SK-N-SH (cell line): ENCODE data around the gene UST. TPM values are rescaled to one million over a fixed set of nuclear protein-coding genes. Genes with fewer than 3 reads are reported as not detected.
"Not testable (repeated sequence)": the region's sequence is repeated elsewhere in the genome, so short reads cannot be mapped to it uniquely, and the experiment has no call there.

Source experiments
- CTCF ChIA-PET: fragments of 300-600, 350-600 bp; formaldehyde crosslinking; extraction: SDS; loops from one replicate; lab custom pipeline; 2021; lab: Yijun Ruan, JAX
- POLR2A ChIA-PET: fragments of 350-600 bp; sonication (Branson Sonifier 250); formaldehyde crosslinking; extraction: SDS; loops from one replicate; lab custom pipeline; 2020; ENCODE audit warnings: antibody characterized with exemption, inconsistent platforms; lab: Yijun Ruan, JAX
- DNase-seq: peaks from one replicate; pipeline ENCODE4 v3.0.0; 2012
- H2AFZ ChIP-seq: fragments of 200-600 bp; sonication (generic); 2 replicates; pipeline ENCODE4 v1.8.1; 2016; ENCODE audit warnings: antibody characterized with exemption, mild to moderate bottlenecking, low read depth
- H3F3A ChIP-seq: fragments of 200-600 bp; sonication (generic); replicated peaks from 2 replicates; pipeline ENCODE3; 2016; ENCODE audit warnings: antibody characterized with exemption, mild to moderate bottlenecking; ENCODE audit not compliant: insufficient read depth
- H3K27ac ChIP-seq, 2 experiments: fragments of 200-500 bp in 1 of 2; fragments of 200-600 bp in 1 of 2; sonication (Bioruptor generic) in 1 of 2; sonication (generic), shearing (Covaris generic) in 1 of 2; 2 replicates each; pipeline versions ENCODE4 v1.5.1 to v1.6.1; 2014 to 2016; ENCODE audit warnings: low read depth in 2 of 2, inconsistent platforms in 1 of 2, low read length in 1 of 2, mild to moderate bottlenecking in 1 of 2, mixed read lengths in 1 of 2
- H3K27me3 ChIP-seq: fragments of 200-600 bp; sonication (generic), shearing (Covaris generic); 2 replicates; pipeline ENCODE4 v1.6.1; 2016; ENCODE audit warnings: mixed run types; ENCODE audit not compliant: insufficient read depth
- H3K36me3 ChIP-seq, 2 experiments: fragments of 200-500 bp in 1 of 2; fragments of 200-600 bp in 1 of 2; sonication (Bioruptor generic) in 1 of 2; sonication (generic) in 1 of 2; replicated peaks in 1 of 2; 2 replicates each; pipeline versions ENCODE3 to v1.5.1; 2014 to 2016; ENCODE audit warnings: low read length in 1 of 2, mild to moderate bottlenecking in 1 of 2; ENCODE audit not compliant: insufficient read depth in 2 of 2, control insufficient read depth in 1 of 2
- H3K4me1 ChIP-seq, 2 experiments: fragments of 200-500 bp in 1 of 2; fragments of 200-600 bp in 1 of 2; sonication (Bioruptor generic) in 1 of 2; sonication (generic), shearing (Covaris generic) in 1 of 2; 2 replicates each; pipeline versions ENCODE4 v1.5.1 to v1.6.1; 2014 to 2016; ENCODE audit warnings: low read depth in 1 of 2, low read length in 1 of 2, mixed run types in 1 of 2; ENCODE audit not compliant: insufficient read depth in 2 of 2, control insufficient read depth in 1 of 2
- H3K4me2 ChIP-seq: fragments of 200-600 bp; sonication (generic), shearing (Covaris generic); 2 replicates; pipeline ENCODE4 v1.6.1; 2017; ENCODE audit warnings: mixed run types
- H3K4me3 ChIP-seq, 2 experiments: fragments of 200-500 bp in 1 of 2; fragments of 200-600 bp in 1 of 2; sonication (Bioruptor generic) in 1 of 2; sonication (generic), shearing (Covaris generic) in 1 of 2; 2 replicates each; pipeline versions ENCODE4 v1.5.1 to v1.8.1; 2014 to 2016; ENCODE audit warnings: low read depth in 2 of 2, inconsistent platforms in 1 of 2, low read length in 1 of 2, mild to moderate bottlenecking in 1 of 2, mixed read lengths in 1 of 2, moderate library complexity in 1 of 2
- H3K79me2 ChIP-seq: fragments of 200-600 bp; sonication (generic); 2 replicates; pipeline ENCODE4 v1.8.1; 2017; ENCODE audit warnings: mild to moderate bottlenecking; ENCODE audit not compliant: insufficient read depth
- H3K9ac ChIP-seq: fragments of 200-600 bp; sonication (generic); 2 replicates; pipeline ENCODE4 v1.6.1; 2017; ENCODE audit warnings: mixed run types
- H3K9me2 ChIP-seq: fragments of 200-600 bp; sonication (generic); 2 replicates; pipeline ENCODE4 v1.6.1; 2017; ENCODE audit warnings: mixed run types
- H3K9me3 ChIP-seq: fragments of 200-600 bp; sonication (generic); 2 replicates; pipeline ENCODE4 v1.6.1; 2017; ENCODE audit warnings: mixed run types, mild to moderate bottlenecking, moderate library complexity
- H4K20me1 ChIP-seq: fragments of 200-600 bp; sonication (generic); 2 replicates; pipeline ENCODE4 v1.6.1; 2017; ENCODE audit warnings: mild to moderate bottlenecking, mixed run types; ENCODE audit not compliant: insufficient read depth
- CHD2 ChIP-seq: fragments of 150-350 bp; IDR thresholded peaks from 2 replicates; pipeline ENCODE4 v1.6.1; 2018; ENCODE audit warnings: low read length; ENCODE audit not compliant: partially characterized antibody
- EP300 ChIP-seq, 2 experiments: IDR thresholded peaks; 2 replicates each; pipeline versions ENCODE4 v1.4.0 to v1.6.1; 2012; ENCODE audit warnings: borderline replicate concordance in 1 of 2, low read depth in 1 of 2, low read length in 1 of 2
- EZH2phosphoT487 ChIP-seq: fragments of 200-600 bp; sonication (generic); IDR thresholded peaks from 2 replicates; pipeline ENCODE4 v1.6.1; 2017; ENCODE audit warnings: low read depth, mixed run types, mild to moderate bottlenecking, antibody characterized with exemption, moderate library complexity, borderline replicate concordance
- FOXJ3 ChIP-seq: sonication (generic); formaldehyde crosslinking; IDR thresholded peaks from 2 replicates; pipeline ENCODE4 v1.5.1; 2020; ENCODE audit warnings: mild to moderate bottlenecking, missing genetic modification reagents
- GABPA ChIP-seq: IDR thresholded peaks from 2 replicates; pipeline ENCODE4 v1.4.0; 2012; ENCODE audit warnings: low read depth, mild to moderate bottlenecking
- JUND ChIP-seq: IDR thresholded peaks from 2 replicates; pipeline ENCODE4 v1.4.0; 2012
- MEF2A ChIP-seq: IDR thresholded peaks from 2 replicates; pipeline ENCODE4 v1.4.0; 2012; ENCODE audit warnings: low read depth, borderline replicate concordance
- MXI1 ChIP-seq: IDR thresholded peaks from 2 replicates; pipeline ENCODE4 v1.6.1; 2012; ENCODE audit warnings: mild to moderate bottlenecking, low read depth, low read length, improper control_type of control experiment
- NFIC ChIP-seq: IDR thresholded peaks from 2 replicates; pipeline ENCODE4 v1.4.0; 2012; ENCODE audit warnings: borderline replicate concordance
- RAD21 ChIP-seq: IDR thresholded peaks from 2 replicates; pipeline ENCODE4 v1.6.1; 2012; ENCODE audit warnings: mild to moderate bottlenecking, low read length
- RCOR1 ChIP-seq: fragments of 150-350 bp; IDR thresholded peaks from 2 replicates; pipeline ENCODE4 v1.6.1; 2017; ENCODE audit warnings: antibody characterized with exemption, low read length
- RFX5 ChIP-seq: IDR thresholded peaks from 2 replicates; pipeline ENCODE4 v1.6.1; 2012; ENCODE audit warnings: mild to moderate bottlenecking, improper control_type of control experiment, low read length
- RXRA ChIP-seq: IDR thresholded peaks from 2 replicates; pipeline ENCODE4 v1.4.0; 2012; ENCODE audit warnings: low read depth, mild to moderate bottlenecking, borderline replicate concordance
- TAF1 ChIP-seq: IDR thresholded peaks from 2 replicates; pipeline ENCODE4 v1.6.1; 2012; ENCODE audit warnings: low read depth, mild to moderate bottlenecking, low read length, moderate library complexity, borderline replicate concordance
- TCF12 ChIP-seq: IDR thresholded peaks from 2 replicates; pipeline ENCODE4 v1.4.0; 2012
- YY1 ChIP-seq: IDR thresholded peaks from 2 replicates; pipeline ENCODE4 v1.4.0; 2012; ENCODE audit warnings: low read depth, mild to moderate bottlenecking
- WGBS: methylation state at CpG from one replicate; pipeline ENCODE4 v1.1.6; 2017; ENCODE audit warnings: low lambda C conversion rate; 5-methylcytosine and 5-hydroxymethylcytosine counted together
- polyA plus RNA-seq, 3 experiments: library from polyadenylated mRNA; depleted of rRNA; stranded (reverse); fragments of >200 nt; gene quantifications; 2 replicates each; pipeline ENCODE4 v1.2.3, GENCODE V29; 2012
- TF ChIP-seq, protein P1 (sequence below): IDR thresholded peaks from 2 replicates; pipeline ENCODE4 v1.4.0; 2012; ENCODE audit warnings: low read depth, borderline replicate concordance
- TF ChIP-seq, protein P2 (sequence below): IDR thresholded peaks from 2 replicates; pipeline ENCODE4 v1.4.0; 2012; ENCODE audit warnings: low read depth, borderline replicate concordance
- TF ChIP-seq, protein P3 (sequence below): IDR thresholded peaks from 2 replicates; pipeline ENCODE4; 2012
- TF ChIP-seq, protein P4 (sequence below): fragments of 150-350 bp; IDR thresholded peaks from 2 replicates; pipeline ENCODE4 v1.6.1; 2017; ENCODE audit warnings: antibody characterized with exemption, low read length, low read depth, borderline replicate concordance
- TF ChIP-seq, protein P5 (sequence below): IDR thresholded peaks from 2 replicates; pipeline ENCODE4 v1.4.0; 2012; ENCODE audit warnings: low read depth

Gene UST
- polyA plus RNA-seq, 1 of the 3 experiments (the other 2 are of a cell fraction), result 1.7 TPM

DNA sequence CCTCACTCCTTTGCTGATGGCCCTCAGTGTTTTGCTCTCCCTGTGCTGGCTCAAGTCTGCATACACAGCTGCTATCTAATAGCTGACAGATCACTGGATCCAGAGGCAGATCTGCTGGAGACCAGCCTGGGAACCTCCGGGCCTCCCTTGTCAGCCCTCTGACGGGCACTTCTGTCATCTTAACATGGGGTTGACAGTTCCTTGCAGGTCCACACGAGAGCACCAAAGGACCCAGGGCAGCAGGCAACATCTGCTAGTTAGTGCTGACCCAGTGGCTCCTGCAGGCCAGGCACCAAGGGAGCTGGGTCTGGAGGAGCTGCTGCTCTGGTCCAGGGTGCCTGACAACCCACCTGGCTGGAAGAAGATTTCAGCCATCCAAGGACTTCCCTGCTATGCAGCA is 208.1 kb downstream of the UST start:
- Histone ChIP-seq H3K79me2 (no peaks in the 10 kb centered on the region), H3K4me2 (no peak overlapping the region), H3K9ac (no peak overlapping the region), H3F3A (no peaks in the 10 kb centered on the region), H3K27ac (no peak overlapping the region), H3K27me3 (no peaks in the 10 kb centered on the region), H3K4me1 (no peaks in the 10 kb centered on the region), H3K4me3 (no peak overlapping the region), H4K20me1 (no peaks in the 10 kb centered on the region), H3K9me2 (no peaks in the 10 kb centered on the region), H3K9me3 (no peaks in the 10 kb centered on the region), H3K36me3 (no peaks in the 10 kb centered on the region), H2AFZ (no peak overlapping the region)
- ChIA-PET CTCF (interaction anchor here (1.4 kb wide), 1 partner anchor 395 kb away, joined by 4 read pairs; no protein-coding TSS in a partner anchor), POLR2A (no interaction called here)
- no peak for DNase-seq
- TF ChIP-seq RCOR1 (no peak), YY1 (no peak), FOXJ3 (CRISPR knock-in tag) (no peak), MXI1 (no peak), TCF12 (no peak)
- WGBS, result 48% methylated on average over 2 of the region's 3 CpGs

DNA sequence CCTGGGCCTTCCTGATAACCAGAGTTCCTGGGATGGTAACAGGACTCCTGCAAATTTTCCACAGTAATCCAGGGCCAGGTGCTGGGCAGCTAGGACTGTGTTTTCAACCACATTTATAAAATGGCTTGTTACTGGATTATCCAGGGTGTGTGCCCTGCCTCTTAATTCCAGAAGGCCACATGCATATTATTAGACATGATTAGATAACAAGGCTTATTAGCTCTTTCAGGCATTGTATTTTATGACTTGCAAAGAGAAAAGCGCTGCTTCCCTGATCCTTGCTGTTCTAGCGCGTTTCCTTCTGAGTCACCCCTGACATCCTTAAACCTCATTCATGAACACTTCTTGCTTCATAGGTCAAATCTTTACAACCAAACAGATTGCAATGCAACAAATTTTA is 208.6 kb downstream of the UST start:
- H3K36me3 ChIP-seq, result no peaks in the 10 kb centered on the region
- H3K79me2 ChIP-seq, result no peaks in the 10 kb centered on the region
- CTCF ChIA-PET, result interaction anchor here (1.4 kb wide), 1 partner anchor 396 kb away, joined by 4 read pairs; no protein-coding TSS in a partner anchor
- H3K4me3 ChIP-seq, result no peak overlapping the region
- no peaks in the 10 kb centered on the region for H3K4me1 ChIP-seq
- no peaks in the 10 kb centered on the region for H3K27me3 ChIP-seq
- H3K9me2 ChIP-seq, result no peaks in the 10 kb centered on the region
- WGBS, result 82% methylated on average over 3 of the region's 3 CpGs
- no peak for DNase-seq
- no peaks in the 10 kb centered on the region for H3K9me3 ChIP-seq
- H3K27ac ChIP-seq, result no peak overlapping the region
- no peak for TF ChIP-seq NFIC
- no peak for TF ChIP-seq MEF2A
- TF ChIP-seq RAD21, result no peak
- no peak for TF ChIP-seq RFX5
- TF ChIP-seq, protein P1, sequence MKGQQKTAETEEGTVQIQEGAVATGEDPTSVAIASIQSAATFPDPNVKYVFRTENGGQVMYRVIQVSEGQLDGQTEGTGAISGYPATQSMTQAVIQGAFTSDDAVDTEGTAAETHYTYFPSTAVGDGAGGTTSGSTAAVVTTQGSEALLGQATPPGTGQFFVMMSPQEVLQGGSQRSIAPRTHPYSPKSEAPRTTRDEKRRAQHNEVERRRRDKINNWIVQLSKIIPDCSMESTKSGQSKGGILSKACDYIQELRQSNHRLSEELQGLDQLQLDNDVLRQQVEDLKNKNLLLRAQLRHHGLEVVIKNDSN, result no peak
- TF ChIP-seq, protein P2, sequence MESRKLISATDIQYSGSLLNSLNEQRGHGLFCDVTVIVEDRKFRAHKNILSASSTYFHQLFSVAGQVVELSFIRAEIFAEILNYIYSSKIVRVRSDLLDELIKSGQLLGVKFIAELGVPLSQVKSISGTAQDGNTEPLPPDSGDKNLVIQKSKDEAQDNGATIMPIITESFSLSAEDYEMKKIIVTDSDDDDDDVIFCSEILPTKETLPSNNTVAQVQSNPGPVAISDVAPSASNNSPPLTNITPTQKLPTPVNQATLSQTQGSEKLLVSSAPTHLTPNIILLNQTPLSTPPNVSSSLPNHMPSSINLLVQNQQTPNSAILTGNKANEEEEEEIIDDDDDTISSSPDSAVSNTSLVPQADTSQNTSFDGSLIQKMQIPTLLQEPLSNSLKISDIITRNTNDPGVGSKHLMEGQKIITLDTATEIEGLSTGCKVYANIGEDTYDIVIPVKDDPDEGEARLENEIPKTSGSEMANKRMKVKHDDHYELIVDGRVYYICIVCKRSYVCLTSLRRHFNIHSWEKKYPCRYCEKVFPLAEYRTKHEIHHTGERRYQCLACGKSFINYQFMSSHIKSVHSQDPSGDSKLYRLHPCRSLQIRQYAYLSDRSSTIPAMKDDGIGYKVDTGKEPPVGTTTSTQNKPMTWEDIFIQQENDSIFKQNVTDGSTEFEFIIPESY, result no peak
- TF ChIP-seq, protein P3, sequence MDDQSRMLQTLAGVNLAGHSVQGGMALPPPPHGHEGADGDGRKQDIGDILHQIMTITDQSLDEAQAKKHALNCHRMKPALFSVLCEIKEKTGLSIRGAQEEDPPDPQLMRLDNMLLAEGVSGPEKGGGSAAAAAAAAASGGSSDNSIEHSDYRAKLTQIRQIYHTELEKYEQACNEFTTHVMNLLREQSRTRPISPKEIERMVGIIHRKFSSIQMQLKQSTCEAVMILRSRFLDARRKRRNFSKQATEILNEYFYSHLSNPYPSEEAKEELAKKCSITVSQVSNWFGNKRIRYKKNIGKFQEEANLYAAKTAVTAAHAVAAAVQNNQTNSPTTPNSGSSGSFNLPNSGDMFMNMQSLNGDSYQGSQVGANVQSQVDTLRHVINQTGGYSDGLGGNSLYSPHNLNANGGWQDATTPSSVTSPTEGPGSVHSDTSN, result no peak
- no peak for TF ChIP-seq YY1
- no peak for TF ChIP-seq EZH2phosphoT487
- no peak for TF ChIP-seq MXI1
- TF ChIP-seq TAF1, result no peak
- TF ChIP-seq JUND, result no peak
- TF ChIP-seq CHD2, result no peak
- TF ChIP-seq, protein P4, sequence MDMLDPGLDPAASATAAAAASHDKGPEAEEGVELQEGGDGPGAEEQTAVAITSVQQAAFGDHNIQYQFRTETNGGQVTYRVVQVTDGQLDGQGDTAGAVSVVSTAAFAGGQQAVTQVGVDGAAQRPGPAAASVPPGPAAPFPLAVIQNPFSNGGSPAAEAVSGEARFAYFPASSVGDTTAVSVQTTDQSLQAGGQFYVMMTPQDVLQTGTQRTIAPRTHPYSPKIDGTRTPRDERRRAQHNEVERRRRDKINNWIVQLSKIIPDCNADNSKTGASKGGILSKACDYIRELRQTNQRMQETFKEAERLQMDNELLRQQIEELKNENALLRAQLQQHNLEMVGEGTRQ, result no peak
- TF ChIP-seq, protein P5, sequence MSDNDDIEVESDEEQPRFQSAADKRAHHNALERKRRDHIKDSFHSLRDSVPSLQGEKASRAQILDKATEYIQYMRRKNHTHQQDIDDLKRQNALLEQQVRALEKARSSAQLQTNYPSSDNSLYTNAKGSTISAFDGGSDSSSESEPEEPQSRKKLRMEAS, result no peak
- no peak for TF ChIP-seq FOXJ3 (CRISPR knock-in tag)
- no peak for TF ChIP-seq GABPA
- TF ChIP-seq RXRA, result no peak
- no peak for TF ChIP-seq EP300 (IDR thresholded peaks at IDR 0.05; ENCODE audit: borderline replicate concordance in 1 of 2, low read depth in 1 of 2, low read length in 1 of 2)
- TF ChIP-seq, all 33 proteins: peak for 0
- POLR2A ChIA-PET, result no interaction called here
- Histone ChIP-seq H2AFZ (no peak overlapping the region), H3K9ac (no peak overlapping the region), H3K4me2 (no peak overlapping the region), H3F3A (no peaks in the 10 kb centered on the region), H4K20me1 (no peaks in the 10 kb centered on the region)

DNA sequence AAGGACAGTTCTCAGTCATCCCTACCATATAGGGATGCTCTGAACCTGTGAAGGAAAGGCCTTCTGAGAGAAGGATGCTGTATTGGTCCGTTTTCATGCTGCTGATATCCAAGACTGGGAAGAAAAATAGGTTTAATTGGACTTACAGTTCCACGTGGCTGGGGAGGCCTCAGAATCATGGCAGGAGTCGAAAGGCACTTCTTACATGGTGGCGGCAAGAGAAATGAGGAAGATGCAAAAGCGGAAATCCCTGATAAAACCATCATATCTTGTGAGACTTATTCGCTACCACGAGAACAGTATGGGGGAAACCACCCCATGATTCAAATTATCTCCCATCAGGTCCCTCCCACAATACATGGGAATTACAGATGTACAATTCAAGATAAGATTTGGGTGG is 209.3 kb downstream of the UST start:
- H3K27me3 ChIP-seq, DNase-seq, H3K9ac ChIP-seq, POLR2A ChIA-PET, H3K4me2 ChIP-seq, H3K79me2 ChIP-seq, H4K20me1 ChIP-seq, H3K9me2 ChIP-seq, H3K4me1 ChIP-seq, H3K4me3 ChIP-seq, H3K9me3 ChIP-seq, H3K36me3 ChIP-seq, H2AFZ ChIP-seq, H3K27ac ChIP-seq, H3F3A ChIP-seq: not testable (repeated sequence)
- WGBS, result 57% methylated on average over 7 of the region's 7 CpGs
- CTCF ChIA-PET, result interaction anchor here (0.8 to 2.5 kb wide), 2 partner anchors 8 to 396 kb away, joined by 3 to 10 read pairs; no protein-coding TSS in a partner anchor
